C1 segment of cervical spinal cord (tissue), 14 donors: ENCODE data around the gene MAN2A2.

Experiments
- DNase-seq, 14 donors: peaks; one replicate each; lab custom pipeline; 2025; lab: John Stamatoyannopoulos, UW

The MAN2A2 gene

GRCh38 chr15:90942354-90943120 is 39.4 kb downstream of the MAN2A2 start:
- no peak for DNase-seq

- DNase-seq, result no peak
Observed at GRCh38 chr15:90945091-90945490, 42.0 kb downstream of the MAN2A2 start.

GRCh38 chr15:90946538-90946937 is 43.4 kb downstream of the MAN2A2 start:
- peak in 2 of 14 donors; percentile 11 to 91 for DNase-seq

- DNase-seq, result no peak
Observed at GRCh38 chr15:90946941-90947576, 44.0 kb downstream of the MAN2A2 start.

- no peak for DNase-seq
Observed at GRCh38 chr15:90947577-90948357, 44.7 kb downstream of the MAN2A2 start.

- no peak for DNase-seq
Observed at GRCh38 chr15:90948506-90948905, 45.4 kb downstream of the MAN2A2 start.

- DNase-seq, result no peak
Observed at GRCh38 chr15:90949979-90950675, 47.0 kb downstream of the MAN2A2 start.

- no peak for DNase-seq
Observed at GRCh38 chr15:90950676-90951075, 47.6 kb downstream of the MAN2A2 start.

GRCh38 chr15:90952901-90953677 is 50.0 kb downstream of the MAN2A2 start:
- no peak for DNase-seq

- no peak for DNase-seq
Observed at GRCh38 chr15:90953947-90954711, 51.0 kb downstream of the MAN2A2 start.

GRCh38 chr15:90954712-90955623 is 51.9 kb downstream of the MAN2A2 start, which contains the start of gene RCCD1:
RCCD1 (plus strand) TSS chr15:90954884; CDS start chr15:90956735, 1,851 bp downstream.
- peak; percentile 42 to 92 (median 84) for DNase-seq

- DNase-seq, result no peak
Observed at GRCh38 chr15:90955624-90956273, 52.6 kb downstream of the MAN2A2 start.

GRCh38 chr15:90956274-90957030 is 53.4 kb downstream of the MAN2A2 start:
- DNase-seq, result peak; percentile 5 to 82 (median 44)

GRCh38 chr15:90957031-90957790 is 54.1 kb downstream of the MAN2A2 start:
- peak in 5 of 14 donors; percentile 7 to 70 (median 36) for DNase-seq

GRCh38 chr15:90957791-90958190 is 54.7 kb downstream of the MAN2A2 start:
- DNase-seq, result peak in 2 of 14 donors; percentile 32 to 69

GRCh38 chr15:90959028-90959595 is 56.0 kb downstream of the MAN2A2 start:
- no peak for DNase-seq
